ENCODE data around the gene DNAL1. TPM values are rescaled to one million over a fixed set of nuclear protein-coding genes. Genes with fewer than 3 reads are reported as not detected.

The DNAL1 gene
- total RNA-seq, 1 experiment from 2014 or later, result 14.3 TPM

GRCh38 chr14:73726025-73726961, 81.5 kb downstream of the DNAL1 start:
- TF ChIP-seq NR2C2 (CRISPR knock-in tag; IDR thresholded peaks at IDR 0.05), result no peak
- no peak for TF ChIP-seq ZNF263 (CRISPR knock-in tag; IDR thresholded peaks at IDR 0.05; ENCODE audit: low read depth)
- TF ChIP-seq PRRX2 (CRISPR knock-in tag; IDR thresholded peaks at IDR 0.05), result no peak
- no peak for TF ChIP-seq ZNF232 (CRISPR knock-in tag; IDR thresholded peaks at IDR 0.05)
- no peak for TF ChIP-seq ETV6 (CRISPR knock-in tag; IDR thresholded peaks at IDR 0.05)
- TF ChIP-seq ARID4B (CRISPR knock-in tag; IDR thresholded peaks at IDR 0.05; ENCODE audit: borderline replicate concordance), result no peak
- no peak for TF ChIP-seq TEAD1 (CRISPR knock-in tag; IDR thresholded peaks at IDR 0.05)
- TF ChIP-seq FOXP4 (CRISPR knock-in tag; IDR thresholded peaks at IDR 0.05), result no peak
- no peak for TF ChIP-seq STAT6 (CRISPR knock-in tag; conservative IDR thresholded peaks at IDR 0.05; ENCODE audit: low read depth)
- no peak for TF ChIP-seq TCF7 (CRISPR knock-in tag; IDR thresholded peaks at IDR 0.05; ENCODE audit: low read depth)
- TF ChIP-seq NFATC4 (CRISPR knock-in tag; IDR thresholded peaks at IDR 0.05), result no peak
- no peak for TF ChIP-seq RELA (CRISPR knock-in tag; IDR thresholded peaks at IDR 0.05; ENCODE audit: borderline replicate concordance)
- no peak for TF ChIP-seq ZSCAN18 (CRISPR knock-in tag; IDR thresholded peaks at IDR 0.05)
- no peak for TF ChIP-seq ELF4 (CRISPR knock-in tag; IDR thresholded peaks at IDR 0.05; ENCODE audit: low read depth)
- no peak for TF ChIP-seq PRDM15 (CRISPR knock-in tag; IDR thresholded peaks at IDR 0.05)
- Mint-ChIP-seq H3K27me3 (ENCODE audit: low read depth) (no peaks in the 10 kb centered on the region), H3K4me3 (no peak overlapping the region), H3K9me3 (no peaks in the 10 kb centered on the region), H3K36me3 (peaks cover 14% of the 10 kb centered on the region), H3K27ac (peak overlapping the region; percentile 63; the same call in 1 of the 2 replicates), H3K4me1 (peaks cover 35% of the 10 kb centered on the region)
- no peak for DNase-seq (ENCODE audit: low spot score)
- no peak for ATAC-seq
- POLR2A ChIA-PET, result no interaction called here
- CTCF ChIA-PET, result interaction anchor here (0.8 to 5.6 kb wide), 3 partner anchors 16 to 160 kb away, joined by 3 to 128 read pairs (median 74); partner anchors contain the start of gene ZNF410
